ENCODE data around the gene BCR.

The BCR gene

DNA sequence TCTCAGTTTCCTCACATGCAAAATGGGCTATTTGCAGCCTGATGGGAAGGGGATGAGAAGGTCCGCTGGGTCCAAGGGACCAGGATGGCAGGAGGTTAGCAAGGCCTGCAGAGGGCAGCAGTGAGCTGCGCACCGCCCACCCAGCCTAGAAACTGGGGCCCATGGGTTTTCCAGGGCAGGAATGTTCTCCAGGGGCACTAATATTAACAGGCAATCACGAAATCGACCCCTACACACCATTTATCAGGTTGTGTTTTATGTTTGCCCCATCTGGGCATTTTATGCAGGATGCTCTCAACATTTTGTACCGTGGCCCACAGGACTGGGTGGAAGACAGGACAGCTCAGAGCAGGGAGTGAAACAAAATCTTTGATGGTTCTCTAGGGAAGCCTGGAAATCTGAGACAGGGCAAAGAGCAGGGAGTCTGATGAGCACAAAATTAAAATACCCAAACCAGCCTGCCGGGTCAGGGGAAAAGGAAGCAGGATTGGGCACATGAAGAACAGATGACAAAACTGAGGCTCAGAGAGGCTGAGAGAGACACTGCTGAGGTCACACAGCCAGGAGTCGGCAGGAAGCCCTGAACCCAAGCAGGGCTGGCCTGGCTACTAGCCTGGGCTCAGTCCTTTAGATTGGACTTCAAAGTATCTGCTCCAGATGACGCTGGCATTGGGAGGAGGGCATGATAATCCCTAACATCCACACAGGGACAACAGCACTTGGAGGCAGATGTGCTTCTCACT lies 1.6 kb upstream of the BCR start:
- DNase-seq = peak; percentile 75

DNA sequence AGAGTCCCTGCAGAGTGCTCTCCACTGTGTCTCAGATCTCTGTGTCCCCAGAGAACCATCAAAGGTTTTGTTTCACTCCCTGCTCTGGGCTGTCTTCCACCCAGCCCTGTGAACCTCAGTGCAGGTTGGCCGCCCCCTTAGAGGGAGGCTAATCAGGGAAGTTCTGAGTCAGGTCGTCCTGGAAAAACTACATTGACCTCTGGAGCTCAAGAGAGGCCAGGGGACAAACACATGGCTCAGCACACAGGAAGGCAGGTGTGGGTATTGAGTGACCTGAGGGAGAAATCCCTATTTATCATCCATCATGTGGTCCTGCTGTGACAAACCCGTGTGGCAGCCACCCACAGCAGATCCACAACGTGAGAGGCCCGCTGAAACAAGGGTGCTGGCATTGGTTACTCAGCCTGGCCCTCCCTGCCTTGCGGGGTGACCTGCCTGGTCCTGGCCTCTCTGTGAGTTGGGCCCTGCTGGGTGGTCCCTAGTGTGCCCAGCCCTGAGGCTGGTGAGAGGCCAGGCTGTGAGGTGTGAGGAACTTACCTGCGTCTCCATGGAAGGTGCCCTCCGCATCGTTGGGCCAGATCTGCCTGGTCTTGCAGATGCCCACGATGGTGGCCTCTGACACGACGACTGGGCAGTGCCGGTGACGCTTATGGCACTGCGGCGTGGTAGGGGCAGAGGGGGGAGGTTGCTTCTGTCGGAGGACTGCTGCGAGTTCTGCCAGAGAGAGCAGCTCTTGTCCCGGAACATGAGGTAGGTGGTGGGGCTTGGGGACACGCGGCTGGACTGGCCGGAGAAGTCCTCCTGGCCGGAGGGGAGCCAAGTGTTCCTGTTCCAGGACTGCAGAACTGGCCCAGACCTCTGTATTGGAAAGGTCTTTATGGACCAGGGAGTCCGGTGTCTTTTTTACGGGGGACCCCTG lies 669 bp upstream of the BCR start:
- no peak for DNase-seq

DNA sequence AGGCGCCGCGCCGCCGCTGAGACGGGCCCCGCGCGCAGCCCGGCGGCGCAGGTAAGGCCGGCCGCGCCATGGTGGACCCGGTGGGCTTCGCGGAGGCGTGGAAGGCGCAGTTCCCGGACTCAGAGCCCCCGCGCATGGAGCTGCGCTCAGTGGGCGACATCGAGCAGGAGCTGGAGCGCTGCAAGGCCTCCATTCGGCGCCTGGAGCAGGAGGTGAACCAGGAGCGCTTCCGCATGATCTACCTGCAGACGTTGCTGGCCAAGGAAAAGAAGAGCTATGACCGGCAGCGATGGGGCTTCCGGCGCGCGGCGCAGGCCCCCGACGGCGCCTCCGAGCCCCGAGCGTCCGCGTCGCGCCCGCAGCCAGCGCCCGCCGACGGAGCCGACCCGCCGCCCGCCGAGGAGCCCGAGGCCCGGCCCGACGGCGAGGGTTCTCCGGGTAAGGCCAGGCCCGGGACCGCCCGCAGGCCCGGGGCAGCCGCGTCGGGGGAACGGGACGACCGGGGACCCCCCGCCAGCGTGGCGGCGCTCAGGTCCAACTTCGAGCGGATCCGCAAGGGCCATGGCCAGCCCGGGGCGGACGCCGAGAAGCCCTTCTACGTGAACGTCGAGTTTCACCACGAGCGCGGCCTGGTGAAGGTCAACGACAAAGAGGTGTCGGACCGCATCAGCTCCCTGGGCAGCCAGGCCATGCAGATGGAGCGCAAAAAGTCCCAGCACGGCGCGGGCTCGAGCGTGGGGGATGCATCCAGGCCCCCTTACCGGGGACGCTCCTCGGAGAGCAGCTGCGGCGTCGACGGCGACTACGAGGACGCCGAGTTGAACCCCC lies 798 bp downstream of the BCR start:
- no peak for DNase-seq

DNA sequence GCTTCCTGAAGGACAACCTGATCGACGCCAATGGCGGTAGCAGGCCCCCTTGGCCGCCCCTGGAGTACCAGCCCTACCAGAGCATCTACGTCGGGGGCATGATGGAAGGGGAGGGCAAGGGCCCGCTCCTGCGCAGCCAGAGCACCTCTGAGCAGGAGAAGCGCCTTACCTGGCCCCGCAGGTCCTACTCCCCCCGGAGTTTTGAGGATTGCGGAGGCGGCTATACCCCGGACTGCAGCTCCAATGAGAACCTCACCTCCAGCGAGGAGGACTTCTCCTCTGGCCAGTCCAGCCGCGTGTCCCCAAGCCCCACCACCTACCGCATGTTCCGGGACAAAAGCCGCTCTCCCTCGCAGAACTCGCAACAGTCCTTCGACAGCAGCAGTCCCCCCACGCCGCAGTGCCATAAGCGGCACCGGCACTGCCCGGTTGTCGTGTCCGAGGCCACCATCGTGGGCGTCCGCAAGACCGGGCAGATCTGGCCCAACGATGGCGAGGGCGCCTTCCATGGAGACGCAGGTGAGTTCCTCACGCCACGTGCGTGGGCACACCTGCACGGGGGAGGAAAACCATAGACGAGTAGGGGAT lies 1.5 kb downstream of the BCR start:
- no peak for DNase-seq

DNA sequence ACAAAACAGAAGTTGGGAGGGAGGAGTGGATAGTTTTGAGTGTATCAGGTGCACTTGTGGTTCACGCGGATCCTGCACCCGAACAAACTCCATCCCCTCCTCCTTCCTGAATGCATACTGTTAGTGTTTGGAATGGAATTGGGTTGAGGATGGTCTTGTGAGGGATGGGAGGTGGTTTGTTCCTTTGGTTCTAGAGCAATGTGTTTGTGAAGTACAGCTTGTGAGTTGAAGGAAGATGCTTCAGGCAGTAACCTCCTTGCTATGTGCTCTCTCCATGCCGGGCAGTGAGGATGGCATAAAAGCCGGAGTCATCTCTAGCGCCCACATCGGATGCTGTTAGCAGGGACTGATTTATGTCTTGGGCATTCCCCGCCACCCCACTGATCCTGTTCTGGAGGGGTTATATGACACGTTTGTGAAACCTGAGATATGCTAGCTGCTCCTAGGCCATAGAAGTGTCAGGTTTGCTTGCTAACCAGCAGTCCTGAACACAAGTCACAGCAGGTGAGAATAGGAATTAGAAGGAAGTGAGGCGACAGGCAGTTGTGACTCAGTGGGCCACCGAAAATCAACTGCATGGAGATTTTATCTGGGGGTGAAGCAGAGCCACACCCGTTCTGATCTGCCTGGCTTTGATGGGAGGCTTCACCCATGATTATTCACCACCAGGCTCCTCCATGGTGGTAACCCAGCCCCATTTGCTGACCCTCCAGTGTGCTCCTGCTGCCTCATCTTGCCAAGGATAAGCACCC lies 2.2 kb downstream of the BCR start:
- peak; percentile 51 for DNase-seq

DNA sequence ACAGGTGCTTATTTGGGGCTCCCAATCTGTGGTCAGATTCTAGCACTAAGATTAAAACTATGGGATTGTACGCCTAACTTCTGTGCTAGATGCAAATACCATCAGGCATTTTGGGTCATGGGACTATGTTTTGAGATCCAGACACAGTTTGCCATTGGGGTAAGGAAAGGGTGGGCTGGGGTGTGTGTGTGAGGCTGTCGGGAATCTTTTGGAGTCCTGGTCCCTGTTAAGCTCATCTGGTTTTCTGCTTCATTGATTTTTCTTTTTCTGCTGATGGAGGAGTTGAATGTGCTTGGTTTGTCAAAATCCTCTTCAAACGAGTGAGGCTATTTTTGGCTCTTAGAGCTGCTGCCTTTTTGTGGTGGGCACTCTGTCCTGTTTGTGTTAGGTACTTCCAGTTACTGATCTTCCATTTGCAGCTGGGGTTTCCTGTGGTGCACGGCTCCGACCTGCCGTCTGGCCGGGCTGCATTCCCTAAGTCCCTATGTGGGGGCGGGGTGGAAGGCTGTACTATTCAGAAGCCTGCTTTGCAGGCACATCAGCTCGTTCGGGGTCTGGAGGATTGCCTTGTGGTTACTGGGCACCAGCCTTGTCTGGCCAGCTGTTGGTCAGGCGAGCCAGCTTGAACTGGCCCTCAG lies 2.9 kb downstream of the BCR start:
- DNase-seq = no peak

DNA sequence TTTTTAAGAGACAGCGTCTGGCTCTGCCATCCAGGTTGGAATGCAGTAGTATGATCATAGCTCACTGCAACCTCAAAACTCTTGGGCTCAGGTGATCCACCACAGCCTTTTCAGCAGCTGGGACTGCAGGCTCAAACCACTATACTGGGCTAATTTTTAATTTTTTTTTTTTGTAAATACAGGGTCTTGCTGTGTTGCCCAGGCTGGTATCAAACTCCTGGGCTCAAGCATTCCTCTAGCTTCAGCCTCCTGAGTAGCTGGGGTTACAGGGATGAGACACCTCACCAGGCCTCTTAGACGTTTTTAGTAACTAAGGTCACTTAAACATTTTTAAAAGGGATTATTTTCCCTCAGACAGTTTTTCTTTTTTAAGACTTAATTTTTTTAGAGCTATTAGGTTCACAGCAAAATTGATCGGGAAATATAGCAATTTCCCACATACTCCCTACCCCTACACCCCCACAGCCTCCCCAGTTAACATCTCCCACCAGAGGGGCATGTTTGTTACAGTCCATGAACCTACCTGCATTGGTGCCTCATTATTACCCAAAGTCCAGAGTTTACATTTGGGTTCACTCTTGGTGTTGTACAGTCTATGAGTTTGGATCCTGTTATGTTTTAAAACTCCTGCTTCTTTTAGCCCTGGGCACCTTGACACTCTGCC lies 3.9 kb downstream of the BCR start:
- no peak for DNase-seq

DNA sequence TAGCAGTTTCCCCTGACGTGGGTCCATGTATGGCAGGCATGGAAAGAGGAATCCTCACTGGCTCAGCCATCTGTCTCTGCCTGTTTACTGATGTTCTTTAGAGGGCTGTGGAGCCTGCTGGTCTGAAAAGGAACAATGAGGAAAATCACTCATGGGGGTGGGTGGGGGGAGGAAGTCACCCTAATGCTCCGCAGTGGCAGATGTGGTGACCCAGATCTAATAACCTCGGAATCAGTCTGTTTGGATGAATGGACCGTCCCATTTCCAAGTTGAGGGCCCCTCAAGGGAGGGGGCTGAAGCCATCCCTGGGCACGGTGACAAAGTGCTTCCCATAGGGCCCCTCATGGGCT lies 4.4 kb downstream of the BCR start:
- no peak for DNase-seq

DNA sequence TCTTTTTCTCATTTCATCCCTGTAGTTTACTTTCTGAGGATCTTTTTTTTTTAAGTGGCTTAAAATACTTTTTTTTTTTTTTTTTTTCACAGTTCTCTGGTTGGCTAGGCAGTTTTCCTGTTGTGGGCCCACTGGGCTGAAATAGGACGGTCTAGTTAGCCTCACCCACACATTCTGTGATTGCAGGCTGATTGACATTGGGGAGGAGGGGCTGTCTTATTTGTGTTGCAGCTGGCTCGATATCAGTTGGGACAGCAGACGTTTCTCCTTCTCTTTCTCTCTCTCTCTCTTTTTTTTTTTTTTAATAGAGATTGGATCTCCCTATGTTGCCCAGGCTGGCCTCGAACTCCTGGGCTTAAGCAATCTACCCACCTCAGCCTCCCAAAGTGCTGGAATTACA lies 6.9 kb downstream of the BCR start:
- no peak for DNase-seq

DNA sequence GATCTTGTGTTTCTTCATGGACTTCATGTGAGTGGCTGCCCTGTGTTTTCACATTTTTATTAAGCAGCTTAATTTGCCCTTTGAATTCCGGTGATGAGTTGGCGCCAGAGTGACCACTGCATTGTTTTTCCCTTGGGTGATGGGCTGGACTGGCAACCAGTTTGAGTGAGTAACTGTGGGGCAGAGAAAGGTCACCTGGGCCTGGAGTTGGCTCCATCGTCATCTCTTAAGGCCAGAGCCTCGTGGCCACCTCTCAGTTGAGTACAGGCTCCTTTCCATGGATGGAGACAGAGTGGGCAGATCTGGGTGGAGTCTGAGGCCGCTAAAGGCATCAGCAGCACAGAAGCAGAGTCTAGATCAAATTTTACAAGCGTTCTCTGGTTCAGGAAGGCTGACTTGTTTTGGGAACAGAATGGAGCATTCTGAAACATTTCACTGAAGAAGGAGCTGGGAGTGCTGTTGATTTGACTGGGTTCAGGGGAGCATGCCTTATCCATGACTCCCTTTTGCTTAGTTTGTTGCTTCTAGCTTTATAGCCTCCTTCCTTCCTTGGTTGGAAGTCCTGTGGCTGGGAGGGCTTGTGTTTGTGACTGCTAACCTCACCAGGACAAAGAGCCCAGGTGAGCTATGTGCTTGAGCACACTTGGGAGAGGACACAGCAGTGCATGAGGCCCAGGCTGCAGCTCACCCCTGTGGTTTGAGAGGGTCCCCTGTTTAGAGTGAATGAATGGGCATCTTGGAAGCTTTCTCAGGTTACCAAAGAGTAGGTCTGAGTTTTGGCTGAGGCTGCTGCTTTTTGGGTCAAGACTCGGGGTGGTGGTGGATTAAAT lies 7.8 kb downstream of the BCR start:
- DNase-seq = no peak

DNA sequence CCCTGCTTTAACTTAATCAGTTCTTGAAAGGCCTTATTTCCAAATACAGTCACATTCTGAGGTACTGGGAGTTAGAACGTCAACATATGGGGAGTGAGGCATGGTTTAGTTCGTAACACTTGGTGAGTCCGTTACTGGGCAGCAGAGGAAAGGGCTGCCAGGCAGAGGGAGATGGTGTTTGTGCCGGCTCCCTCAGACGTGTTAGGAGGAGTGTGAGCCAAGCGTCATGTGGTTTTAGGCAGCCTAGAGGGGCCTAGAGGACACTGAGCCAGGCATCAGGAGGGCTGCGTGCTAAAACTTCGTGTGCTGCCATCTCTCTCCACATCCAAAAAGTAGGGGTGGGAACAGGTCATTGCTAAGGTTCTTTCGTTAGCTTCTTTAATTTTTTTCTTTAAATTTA lies 10.2 kb downstream of the BCR start:
- no peak for DNase-seq

DNA sequence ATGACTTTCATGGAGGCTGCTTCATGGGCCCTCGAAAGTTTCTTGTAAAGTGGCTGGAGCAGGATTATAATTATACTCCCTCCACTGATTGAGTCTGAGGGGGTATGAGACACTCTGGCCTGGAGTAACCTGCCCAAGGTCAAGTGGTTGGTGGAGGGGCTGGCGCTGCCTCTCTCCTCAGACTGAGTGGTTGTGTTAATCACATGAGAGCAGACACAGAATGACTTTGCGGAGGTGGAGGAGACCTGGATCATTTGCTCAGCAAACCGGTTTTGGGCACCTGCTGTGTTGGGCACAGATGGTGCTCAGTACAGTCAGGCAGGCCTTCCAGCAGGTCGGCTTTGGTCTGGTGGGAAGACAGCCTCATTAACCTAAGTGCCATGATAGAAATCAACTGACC lies 11.8 kb downstream of the BCR start:
- no peak for DNase-seq

DNA sequence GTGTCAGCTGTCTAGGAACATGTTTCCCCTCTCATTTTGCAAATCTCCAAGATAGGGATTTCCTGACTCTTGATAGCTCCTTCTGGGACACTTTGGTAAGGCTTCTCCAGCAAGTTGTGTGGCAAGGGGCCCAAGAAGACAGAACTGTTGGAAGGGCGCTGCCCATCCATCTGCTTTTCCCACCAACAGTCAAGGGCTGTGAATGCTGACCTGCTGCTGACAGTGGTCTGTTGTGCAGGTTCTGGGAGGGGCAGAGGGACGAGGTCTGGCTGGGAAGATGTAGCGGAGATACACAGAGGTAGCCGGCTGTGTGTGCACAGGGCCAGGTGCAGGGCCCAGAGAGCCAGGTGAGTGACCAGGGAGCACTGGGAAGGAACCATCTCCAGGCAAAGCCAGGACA lies 12.2 kb downstream of the BCR start:
- DNase-seq = no peak

DNA sequence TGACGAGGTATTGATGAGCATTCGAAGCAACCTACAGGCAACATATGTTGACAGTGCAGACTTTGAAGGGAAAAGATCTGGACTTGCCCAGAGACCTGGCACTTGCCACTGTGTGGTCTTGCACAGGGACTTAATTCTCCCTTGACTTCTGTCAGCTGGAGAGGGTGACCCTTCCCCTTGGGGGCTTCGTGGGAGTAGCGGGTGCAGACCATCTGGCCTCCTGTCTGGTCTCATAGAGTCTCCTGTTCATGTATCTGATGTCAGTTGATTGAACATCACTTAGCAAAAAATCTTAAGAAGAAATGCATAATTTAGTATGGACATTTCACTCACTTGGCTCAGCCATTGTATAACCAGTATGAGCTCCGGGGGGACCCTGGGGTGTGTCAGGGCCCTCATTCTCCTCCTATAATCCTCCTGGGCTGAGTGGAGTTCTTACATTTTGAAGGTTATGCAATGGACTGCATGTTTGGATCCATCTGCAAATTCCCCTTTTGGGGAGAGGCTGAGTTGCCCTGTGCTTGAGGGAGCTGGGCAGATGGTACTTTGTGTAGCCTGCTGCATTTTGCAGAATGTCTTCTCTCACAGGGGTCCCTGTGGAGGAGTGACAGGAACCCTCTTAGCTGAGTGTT lies 13.0 kb downstream of the BCR start:
- no peak for DNase-seq

DNA sequence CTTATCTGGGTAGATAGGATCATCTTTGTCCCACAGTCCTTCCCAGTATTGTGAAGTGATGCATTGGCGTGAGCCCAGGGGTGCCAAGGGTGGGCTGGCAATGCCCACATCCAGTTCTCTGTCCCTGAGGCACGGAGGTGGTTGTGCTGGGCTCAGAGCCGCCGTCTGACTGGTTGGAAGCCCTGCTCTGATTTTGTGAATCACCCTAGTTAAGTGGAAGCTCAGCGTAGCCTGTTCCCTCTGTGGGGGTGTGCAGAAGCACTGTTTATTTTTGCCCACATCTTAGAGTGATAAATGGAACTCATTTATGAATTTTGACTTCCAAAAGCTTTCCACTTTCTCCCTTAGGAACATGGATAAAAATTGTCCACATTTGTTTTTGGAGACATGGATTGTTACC lies 13.6 kb downstream of the BCR start:
- DNase-seq = no peak

DNA sequence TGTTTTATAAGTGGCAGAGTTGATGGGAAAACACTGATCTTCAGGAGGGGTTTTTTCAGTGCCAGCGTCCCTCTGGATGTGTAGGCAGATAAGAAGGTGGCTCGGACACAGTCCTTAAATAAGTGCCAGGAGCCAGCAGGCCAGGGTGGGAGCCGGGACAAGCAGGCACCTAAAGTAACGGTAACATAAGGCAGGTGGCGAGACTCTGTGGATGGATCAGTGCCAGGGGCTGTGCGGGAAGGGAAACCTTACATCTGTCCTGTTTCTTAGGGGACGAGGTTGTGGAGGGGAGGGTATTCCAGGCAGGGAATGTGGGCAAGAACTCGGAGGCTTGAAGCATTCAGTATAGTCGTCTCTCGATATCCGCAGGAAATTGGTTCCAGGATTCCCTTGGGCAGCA lies 15.9 kb downstream of the BCR start:
- DNase-seq = no peak

DNA sequence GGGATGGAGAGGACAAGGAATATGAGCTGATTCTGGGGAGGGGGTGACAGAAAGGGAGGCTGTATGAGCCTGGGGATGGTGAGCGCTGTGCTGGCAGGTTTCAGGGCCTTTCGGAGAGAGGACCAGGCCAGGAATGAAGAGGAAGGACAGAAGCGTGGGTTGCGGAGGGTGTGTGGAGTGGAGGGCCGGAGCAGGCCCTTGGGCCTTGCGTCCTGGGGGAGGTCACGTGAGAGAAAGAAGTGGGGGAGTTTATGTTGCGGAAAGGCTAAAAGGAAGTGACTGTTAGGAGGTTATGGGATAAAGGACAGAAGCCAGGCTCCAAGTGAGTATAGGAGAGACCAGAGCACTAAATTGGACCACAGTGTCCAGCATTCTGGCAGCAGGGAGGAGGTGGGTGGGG lies 17.5 kb downstream of the BCR start:
- peak; percentile 40 for DNase-seq

DNA sequence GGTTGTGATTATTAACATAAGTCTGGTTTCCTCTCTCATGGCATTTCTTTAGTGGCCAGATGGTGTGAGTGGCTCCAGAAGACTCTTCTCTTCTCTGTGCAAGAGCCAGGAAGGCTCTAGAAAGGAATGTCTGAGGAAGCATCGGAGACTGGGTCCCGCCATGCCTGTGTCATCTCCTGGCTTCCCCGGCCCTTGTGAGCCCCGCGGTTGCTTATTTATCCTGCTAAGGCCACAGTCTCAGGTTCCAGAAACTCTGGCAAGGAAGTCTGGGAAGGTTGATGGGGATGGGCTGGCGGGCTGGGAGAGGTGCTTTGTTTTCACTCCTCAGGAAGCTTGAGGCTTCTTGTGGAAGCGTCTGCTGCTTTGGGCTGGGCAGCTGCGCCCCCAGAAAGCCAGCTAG lies 18.9 kb downstream of the BCR start:
- DNase-seq = no peak

DNA sequence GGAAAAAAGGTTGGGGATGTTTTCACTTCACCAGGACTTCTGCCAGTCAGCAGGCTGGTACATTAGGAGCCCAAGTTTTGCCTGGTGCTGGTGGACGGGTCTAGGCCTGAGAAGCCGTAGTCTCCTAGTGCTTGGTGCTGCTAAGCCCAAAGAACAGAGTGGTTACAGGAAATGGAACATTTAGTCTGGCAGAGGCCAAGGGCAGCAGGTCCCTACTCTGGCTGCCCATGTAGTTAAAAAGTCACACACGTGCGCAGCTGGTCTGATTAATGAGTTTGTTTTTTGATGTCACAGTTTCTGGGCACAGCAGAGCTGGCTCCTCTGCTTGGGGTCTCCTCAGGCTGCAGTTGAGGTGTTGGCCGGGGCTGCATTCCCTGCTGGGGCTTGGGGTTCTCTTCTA lies 20.6 kb downstream of the BCR start:
- DNase-seq = no peak
